IMR-90 (cell line): ENCODE data around the gene PAPPA.

ENCODE experiments used
- BHLHE40 ChIP-seq: fragments of 150-350 bp; IDR thresholded peaks from 2 replicates; pipeline ENCODE4 v1.6.1; 2016; ENCODE audit warnings: mild to moderate bottlenecking, low read depth, low read length
- CEBPB ChIP-seq: IDR thresholded peaks from 2 replicates; pipeline ENCODE4 v1.6.1; 2012; ENCODE audit warnings: low read depth, low read length, improper control_type of control experiment
- CHD1 ChIP-seq: IDR thresholded peaks from 2 replicates; pipeline ENCODE4 v1.6.1; 2012; ENCODE audit warnings: low read depth, low read length, improper control_type of control experiment
- CTCF ChIP-seq: conservative IDR thresholded peaks from 2 replicates; pipeline ENCODE4 v1.5.1; 2012; ENCODE audit warnings: mild to moderate bottlenecking, low read depth, low read length, improper control_type of control experiment
- MXI1 ChIP-seq: IDR thresholded peaks from 2 replicates; pipeline ENCODE4 v1.6.1; 2012; ENCODE audit warnings: low read depth, mild to moderate bottlenecking, low read length, moderate library complexity, borderline replicate concordance
- POLR2A ChIP-seq: IDR thresholded peaks from 2 replicates; pipeline ENCODE4 v1.6.1; 2012; ENCODE audit warnings: mild to moderate bottlenecking, low read depth, low read length
- RAD21 ChIP-seq: IDR thresholded peaks from 2 replicates; pipeline ENCODE4 v1.6.1; 2012; ENCODE audit warnings: low read length, improper control_type of control experiment
- RCOR1 ChIP-seq: IDR thresholded peaks from 2 replicates; pipeline ENCODE4 v1.6.1; 2012; ENCODE audit warnings: mild to moderate bottlenecking, low read length, improper control_type of control experiment; ENCODE audit not compliant: insufficient replicate concordance
- SMC3 ChIP-seq: fragments of 150-350 bp; IDR thresholded peaks from 2 replicates; pipeline ENCODE4 v1.6.1; 2016; ENCODE audit warnings: low read depth, mild to moderate bottlenecking, antibody characterized with exemption, low read length, moderate library complexity
- TF ChIP-seq, protein P1 (sequence below): fragments of 150-350 bp; IDR thresholded peaks from 2 replicates; pipeline ENCODE4 v1.6.1; 2017; ENCODE audit warnings: mild to moderate bottlenecking, antibody characterized with exemption, low read length, low read depth

DNA sequence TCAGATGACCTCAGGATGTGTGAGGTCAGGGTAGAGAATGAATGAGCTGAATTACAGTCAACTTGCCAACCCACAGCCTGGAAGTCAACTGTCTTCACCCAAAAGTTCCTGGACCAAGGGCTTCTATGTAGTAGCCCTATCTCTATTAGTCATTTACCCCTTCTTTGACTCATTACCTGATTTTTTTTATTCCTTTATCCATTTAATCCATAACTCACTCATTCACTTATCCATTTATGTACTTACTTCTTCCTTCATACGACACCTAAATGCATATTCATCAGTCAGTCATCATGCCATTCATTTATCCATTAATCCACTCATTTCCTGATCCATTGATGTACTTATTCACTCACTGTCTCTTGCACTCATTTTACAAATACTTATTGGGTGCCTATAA, 212.7 kb downstream of the PAPPA start:
- TF ChIP-seq CTCF: no peak
- no peak for TF ChIP-seq POLR2A
- no peak for TF ChIP-seq RAD21
- no peak for TF ChIP-seq CHD1
- no peak for TF ChIP-seq RCOR1
- no peak for TF ChIP-seq CEBPB
- no peak for TF ChIP-seq MXI1
- TF ChIP-seq BHLHE40: no peak
- no peak for TF ChIP-seq SMC3
- TF ChIP-seq, protein P1, sequence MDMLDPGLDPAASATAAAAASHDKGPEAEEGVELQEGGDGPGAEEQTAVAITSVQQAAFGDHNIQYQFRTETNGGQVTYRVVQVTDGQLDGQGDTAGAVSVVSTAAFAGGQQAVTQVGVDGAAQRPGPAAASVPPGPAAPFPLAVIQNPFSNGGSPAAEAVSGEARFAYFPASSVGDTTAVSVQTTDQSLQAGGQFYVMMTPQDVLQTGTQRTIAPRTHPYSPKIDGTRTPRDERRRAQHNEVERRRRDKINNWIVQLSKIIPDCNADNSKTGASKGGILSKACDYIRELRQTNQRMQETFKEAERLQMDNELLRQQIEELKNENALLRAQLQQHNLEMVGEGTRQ: no peak
